ENCODE results near the gene TBC1D2.

The TBC1D2 gene

DNA sequence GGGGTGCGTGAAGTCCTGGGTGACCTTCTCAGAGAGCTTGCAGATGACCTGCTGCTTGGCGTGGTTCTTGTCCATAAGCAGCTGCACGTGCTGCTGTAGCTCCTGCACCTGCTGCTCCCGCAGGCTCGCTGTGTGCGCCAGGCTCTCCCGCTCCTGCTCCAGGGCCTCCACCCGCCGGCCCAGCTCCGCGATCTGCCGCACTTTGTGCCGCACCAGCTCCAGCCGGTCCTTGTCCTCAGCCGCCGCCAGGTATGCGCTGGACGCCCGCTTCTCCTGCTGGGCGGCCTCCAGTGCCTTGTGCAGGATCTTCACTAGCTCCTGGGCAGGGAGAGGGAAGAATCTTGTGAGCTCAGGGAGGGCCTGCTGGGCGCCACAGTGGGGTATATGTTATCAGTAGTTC lies 34.5 kb downstream of the TBC1D2 start:
- TF ChIP-seq, protein P1, sequence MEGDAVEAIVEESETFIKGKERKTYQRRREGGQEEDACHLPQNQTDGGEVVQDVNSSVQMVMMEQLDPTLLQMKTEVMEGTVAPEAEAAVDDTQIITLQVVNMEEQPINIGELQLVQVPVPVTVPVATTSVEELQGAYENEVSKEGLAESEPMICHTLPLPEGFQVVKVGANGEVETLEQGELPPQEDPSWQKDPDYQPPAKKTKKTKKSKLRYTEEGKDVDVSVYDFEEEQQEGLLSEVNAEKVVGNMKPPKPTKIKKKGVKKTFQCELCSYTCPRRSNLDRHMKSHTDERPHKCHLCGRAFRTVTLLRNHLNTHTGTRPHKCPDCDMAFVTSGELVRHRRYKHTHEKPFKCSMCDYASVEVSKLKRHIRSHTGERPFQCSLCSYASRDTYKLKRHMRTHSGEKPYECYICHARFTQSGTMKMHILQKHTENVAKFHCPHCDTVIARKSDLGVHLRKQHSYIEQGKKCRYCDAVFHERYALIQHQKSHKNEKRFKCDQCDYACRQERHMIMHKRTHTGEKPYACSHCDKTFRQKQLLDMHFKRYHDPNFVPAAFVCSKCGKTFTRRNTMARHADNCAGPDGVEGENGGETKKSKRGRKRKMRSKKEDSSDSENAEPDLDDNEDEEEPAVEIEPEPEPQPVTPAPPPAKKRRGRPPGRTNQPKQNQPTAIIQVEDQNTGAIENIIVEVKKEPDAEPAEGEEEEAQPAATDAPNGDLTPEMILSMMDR (IDR thresholded peaks at IDR 0.05; ENCODE audit: control insufficient read depth, insufficient read depth, low read depth, low read length, missing control alignments) = no peak
- no peak overlapping the region for H3K4me3 ChIP-seq (ENCODE audit: control insufficient read depth, low read depth, low read length)
- no peak for DNase-seq (ENCODE audit: low read depth)

DNA sequence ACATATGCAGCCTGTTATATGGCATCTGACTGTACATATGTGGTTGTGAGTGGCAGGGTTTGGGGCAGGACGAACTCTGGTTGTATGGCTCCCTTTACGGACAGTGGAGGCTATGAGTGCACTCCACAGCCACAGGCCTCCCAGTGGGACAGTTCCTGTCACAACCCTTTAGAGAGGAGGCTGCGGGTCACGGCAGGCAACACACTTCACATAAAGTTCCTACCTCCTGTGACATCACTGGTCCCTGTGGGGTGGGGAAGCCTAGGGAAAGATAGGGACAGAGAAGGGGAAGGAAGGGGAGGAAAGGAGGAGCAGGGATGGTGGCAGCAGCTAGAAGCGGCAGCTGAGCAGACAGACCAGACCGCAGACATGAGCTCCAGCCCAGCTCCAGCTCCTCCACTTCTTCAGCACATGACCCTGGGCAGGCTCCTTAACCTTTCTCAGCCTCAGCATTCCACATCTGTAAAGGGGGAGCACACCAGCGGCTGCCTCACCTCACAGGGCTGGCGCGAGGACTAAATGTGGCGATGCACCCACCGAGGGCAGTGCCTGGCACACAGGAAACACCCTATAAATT lies 35.6 kb downstream of the TBC1D2 start:
- H3K4me3 ChIP-seq (ENCODE audit: control insufficient read depth, low read depth, low read length) = no peak overlapping the region
- DNase-seq (ENCODE audit: low read depth) = no peak
- TF ChIP-seq, protein P1 (IDR thresholded peaks at IDR 0.05; ENCODE audit: control insufficient read depth, insufficient read depth, low read depth, low read length, missing control alignments) = no peak

DNA sequence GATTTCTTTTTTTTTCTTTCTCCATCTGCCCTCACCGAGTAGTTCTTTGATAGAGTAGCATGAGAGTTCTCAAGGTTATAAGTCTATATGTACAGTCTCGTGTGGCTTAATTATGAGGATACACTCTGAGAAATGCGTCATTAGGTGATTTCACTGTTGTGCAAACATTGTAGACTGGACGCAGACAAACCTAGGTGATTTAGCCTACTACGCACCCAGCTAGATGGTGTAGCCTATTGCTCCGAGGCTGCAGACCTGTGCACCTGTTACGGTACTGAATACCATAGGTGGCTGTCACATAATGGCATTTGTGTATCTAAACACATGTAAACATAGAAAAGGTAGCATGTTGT lies 36.1 kb downstream of the TBC1D2 start:
- TF ChIP-seq, protein P1 (IDR thresholded peaks at IDR 0.05; ENCODE audit: control insufficient read depth, insufficient read depth, low read depth, low read length, missing control alignments) = no peak
- no peak overlapping the region for H3K4me3 ChIP-seq (ENCODE audit: control insufficient read depth, low read depth, low read length)
- no peak for DNase-seq (ENCODE audit: low read depth)

DNA sequence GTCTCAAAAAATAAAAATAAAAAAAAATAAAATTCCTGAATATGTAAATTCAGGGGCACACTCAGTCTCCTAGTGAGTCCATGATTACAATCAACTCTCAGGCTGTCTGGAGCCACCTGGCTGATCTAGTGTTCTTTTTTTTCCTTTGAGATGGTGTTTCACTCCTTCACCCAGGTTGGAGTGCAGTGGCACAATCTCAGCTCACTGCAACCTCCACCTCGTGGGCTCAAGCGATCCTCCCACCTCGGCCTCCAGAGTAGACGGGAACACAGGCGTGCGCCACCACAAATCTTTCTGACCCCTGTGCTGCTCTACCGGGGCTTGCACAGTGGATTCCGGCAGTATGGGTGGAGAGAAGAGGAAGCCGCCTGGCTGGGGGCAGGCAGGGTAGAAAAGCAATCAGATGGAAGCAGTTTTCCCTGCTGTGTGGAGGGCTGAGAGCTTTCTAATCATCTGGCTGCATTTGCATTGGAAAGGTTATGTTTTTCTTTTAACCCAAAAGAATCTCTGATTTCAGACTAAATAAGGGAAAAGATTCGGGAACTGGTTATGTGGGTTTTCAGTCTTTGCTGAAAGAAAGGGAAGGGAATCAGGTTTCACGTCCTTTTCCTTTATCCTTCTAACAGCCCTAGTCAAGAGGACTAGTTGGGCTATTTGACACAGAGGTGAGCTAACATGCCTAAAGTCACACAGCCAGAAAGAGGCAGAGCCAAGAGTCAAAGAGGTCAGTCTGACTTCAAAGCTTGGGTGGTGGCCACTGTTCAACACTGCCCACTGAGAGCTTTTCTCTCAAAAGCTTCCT lies 36.7 kb downstream of the TBC1D2 start:
- TF ChIP-seq, protein P1 (IDR thresholded peaks at IDR 0.05; ENCODE audit: control insufficient read depth, insufficient read depth, low read depth, low read length, missing control alignments) = no peak
- no peak overlapping the region for H3K4me3 ChIP-seq (ENCODE audit: control insufficient read depth, low read depth, low read length)

DNA sequence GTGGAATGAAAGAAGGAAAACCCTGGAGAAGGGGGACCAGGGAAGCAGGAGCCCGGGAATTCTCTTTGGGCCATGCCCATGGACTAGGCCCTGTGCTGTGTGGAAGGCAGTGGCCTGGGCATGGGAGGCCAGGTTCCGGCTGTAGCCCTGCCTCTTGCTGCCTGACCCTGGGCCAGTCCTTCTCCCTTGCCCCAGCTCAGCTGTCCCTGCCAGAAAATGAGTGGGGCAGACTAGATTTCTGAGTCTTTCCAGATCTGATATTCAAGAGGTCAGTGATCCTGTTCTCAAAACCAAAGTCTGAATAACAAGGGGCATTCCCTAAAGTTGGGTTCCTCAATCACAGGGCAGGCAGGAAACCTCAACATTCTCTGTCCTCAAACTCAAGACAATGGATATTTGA lies 38.2 kb downstream of the TBC1D2 start:
- DNase-seq (ENCODE audit: low read depth) = no peak
- TF ChIP-seq, protein P1 (IDR thresholded peaks at IDR 0.05; ENCODE audit: control insufficient read depth, insufficient read depth, low read depth, low read length, missing control alignments) = no peak
- no peak overlapping the region for H3K4me3 ChIP-seq (ENCODE audit: control insufficient read depth, low read depth, low read length)

More for the DNA sequence above, 36.7 kb downstream of the TBC1D2 start:
- no peak for DNase-seq (ENCODE audit: low read depth)

DNA sequence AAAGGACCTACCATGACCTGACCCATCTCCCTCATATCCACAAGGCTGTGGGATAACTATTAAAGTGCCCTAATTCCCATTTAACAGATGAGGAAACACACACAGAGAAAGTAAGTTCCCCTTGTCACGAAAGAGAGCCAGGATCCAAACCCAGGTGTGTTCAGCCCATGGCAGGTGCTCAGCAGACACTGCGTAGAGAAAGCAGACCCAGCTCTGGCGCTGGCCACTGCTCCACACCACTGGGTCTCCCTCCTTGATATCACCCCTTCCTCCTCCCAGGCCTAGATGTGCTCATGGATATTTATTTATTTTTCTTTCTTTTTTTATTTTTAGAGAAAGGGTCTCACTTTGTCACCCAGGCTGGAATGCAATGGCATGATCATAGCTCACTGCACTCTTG lies 39.1 kb downstream of the TBC1D2 start:
- DNase-seq (ENCODE audit: low read depth) = no peak
- H3K4me3 ChIP-seq (ENCODE audit: control insufficient read depth, low read depth, low read length) = no peak overlapping the region
- TF ChIP-seq, protein P1 (IDR thresholded peaks at IDR 0.05; ENCODE audit: control insufficient read depth, insufficient read depth, low read depth, low read length, missing control alignments) = no peak
